ENCODE measurements around the gene PIP5K1A.

The PIP5K1A gene

GRCh38 chr1:151165738-151166504 lies 32.4 kb upstream of the PIP5K1A start, which contains the start of the genes LYSMD1 and SCNM1 (continued):
- TF ChIP-seq ZNF645 (tag by site-specific recombination; IDR thresholded peaks at IDR 0.05) (no peak), ZBTB11 (tag by site-specific recombination; conservative IDR thresholded peaks at IDR 0.05; ENCODE audit: low read depth) (peak; percentile 97), ZBTB1 (tag by site-specific recombination; IDR thresholded peaks at IDR 0.05) (no peak), ZBTB26 (tag by site-specific recombination; optimal IDR thresholded peaks at IDR 0.05) (peak; percentile 51)

GRCh38 chr1:151166505-151166956 lies 31.8 kb upstream of the PIP5K1A start:
- CTCF ChIA-PET: interaction anchor here (0.8 to 1.8 kb wide), 3 partner anchors 9 to 86 kb away, joined by 3 to 5 read pairs (median 4); partner anchors contain the start of gene TMOD4
- Histone ChIP-seq H3K9me3 (ENCODE audit: control insufficient read depth, insufficient read depth, low read depth, low read length) (no peaks in the 10 kb centered on the region), H3K27ac (ENCODE audit: extremely low read depth, low read depth, low read length) (peak overlapping the region; percentile 63), H3K4me1 (ENCODE audit: control insufficient read depth, insufficient read depth, low read length) (peaks cover 6% of the 10 kb centered on the region; the same call in 1 of the 2 replicates), H3K36me3 (ENCODE audit: control insufficient read depth in 2 of 2, insufficient read depth in 1 of 2, low read length in 2 of 2) (peaks cover 16 to 54% of the 10 kb centered on the region in 2 experiments), H3K4me3 (ENCODE audit: low read depth, low read length) (peak overlapping the region; percentile 82)
- TF ChIP-seq ZNF639 (tag by site-specific recombination; IDR thresholded peaks at IDR 0.05): no peak
- TF ChIP-seq ZNF513 (tag by site-specific recombination; IDR thresholded peaks at IDR 0.05): no peak
- TF ChIP-seq PRDM10 (tag by site-specific recombination; IDR thresholded peaks at IDR 0.05): no peak
- TF ChIP-seq HIC1 (tag by site-specific recombination; IDR thresholded peaks at IDR 0.05): no peak
- TF ChIP-seq YY1 (tag by site-specific recombination; IDR thresholded peaks at IDR 0.05): no peak
- TF ChIP-seq ZNF521 (tag by site-specific recombination; IDR thresholded peaks at IDR 0.05): no peak
- no peak for TF ChIP-seq ZNF114 (tag by site-specific recombination; IDR thresholded peaks at IDR 0.05)
- TF ChIP-seq HOXC10 (CRISPR knock-in tag; IDR thresholded peaks at IDR 0.05): no peak
- TF ChIP-seq ZNF423 (tag by site-specific recombination; IDR thresholded peaks at IDR 0.05): no peak
- POLR2A ChIA-PET: interaction anchor here (0.7 to 3.3 kb wide), 5 partner anchors 8 to 115 kb away, joined by 3 to 23 read pairs (median 3); partner anchors contain the start of genes VPS72 and ZNF687
